GM13976 (cell line): ENCODE data around the gene EXOSC5.
"Not testable (repeated sequence)": the region's sequence is repeated elsewhere in the genome, so short reads cannot be mapped to it uniquely, and the experiment has no call there.

Experiments
- DNase-seq: peaks from one replicate; pipeline ENCODE4 v3.0.0; 2012; ENCODE audit warnings: low spot score
- CTCF ChIP-seq: IDR thresholded peaks from 2 replicates; pipeline ENCODE4 v1.5.1; 2012; ENCODE audit warnings: borderline replicate concordance, mild to moderate bottlenecking; ENCODE audit not compliant: insufficient read depth; ENCODE audit errors: extremely low read depth, missing control alignments, control extremely low read depth
- in situ Hi-C: fragments of 300-500 bp; cut with MboI; formaldehyde crosslinking; loops from one replicate; pipeline ENCODE4 v1.12.0; 2022; ENCODE audit warnings: low sequenced_read_pairs, mixed read lengths, inconsistent platforms; ENCODE audit not compliant: unreplicated experiment

EXOSC5 gene

GRCh38 chr19:41412953-41413352 lies 15.8 kb upstream of the EXOSC5 start:
- in situ Hi-C loops: no loop called here
- no peak for TF ChIP-seq CTCF
- no peak for DNase-seq

- no peak for TF ChIP-seq CTCF
- in situ Hi-C loops: no loop called here
- DNase-seq: no peak
Observed at GRCh38 chr19:41411968-41412265, 14.8 kb upstream of the EXOSC5 start.

GRCh38 chr19:41411100-41411967 lies 14.2 kb upstream of the EXOSC5 start:
- no peak for DNase-seq
- in situ Hi-C loops: no loop called here
- TF ChIP-seq CTCF: no peak

- TF ChIP-seq CTCF: no peak
- no peak for DNase-seq
- in situ Hi-C loops: no loop called here
Observed at GRCh38 chr19:41410336-41411054, 13.3 kb upstream of the EXOSC5 start.

GRCh38 chr19:41409288-41409687 lies 12.1 kb upstream of the EXOSC5 start:
- no peak for DNase-seq
- no peak for TF ChIP-seq CTCF
- in situ Hi-C loops: no loop called here

- DNase-seq: not testable (repeated sequence)
Observed at GRCh38 chr19:41408846-41409245, 11.7 kb upstream of the EXOSC5 start.

GRCh38 chr19:41408256-41408655 lies 11.1 kb upstream of the EXOSC5 start:
- TF ChIP-seq CTCF: peak; percentile 28
- in situ Hi-C loops: no loop called here
- no peak for DNase-seq

More at GRCh38 chr19:41408846-41409245, 11.7 kb upstream of the EXOSC5 start:
- in situ Hi-C loops: not testable (repeated sequence)
